Mesothelial cell of epicardium (in vitro differentiated cells): ENCODE results near the gene FAM20C. TPM values are rescaled to one million over a fixed set of nuclear protein-coding genes. Genes with fewer than 3 reads are reported as not detected.

Experiments used
- DNase-seq, 2 experiments: peaks; one replicate each; pipeline ENCODE4 v3.0.0; 2021; ENCODE audit warnings: low spot score in 2 of 2; ENCODE audit not compliant: unreplicated experiment in 2 of 2
- H3K27ac Mint-ChIP-seq: 2 replicates; pipeline ENCODE4 v1.8.0; 2021; ENCODE audit warnings: mixed read lengths
- H3K27me3 Mint-ChIP-seq: 2 replicates; pipeline ENCODE4 v1.8.0; 2021; ENCODE audit warnings: low read depth, mixed read lengths
- H3K36me3 Mint-ChIP-seq: 2 replicates; pipeline ENCODE4 v1.8.0; 2021; ENCODE audit warnings: mixed read lengths
- H3K4me1 Mint-ChIP-seq: 2 replicates; pipeline ENCODE4 v1.8.0; 2021; ENCODE audit warnings: mixed read lengths
- H3K4me3 Mint-ChIP-seq: 2 replicates; pipeline ENCODE4 v1.8.0; 2021; ENCODE audit warnings: mild to moderate bottlenecking, moderate library complexity, mixed read lengths
- H3K9me3 Mint-ChIP-seq: 2 replicates; pipeline ENCODE4 v1.8.0; 2021; ENCODE audit warnings: mixed read lengths
- CTCF ChIP-seq: fragments of 200-600 bp; sonication (generic); IDR thresholded peaks from one replicate; pipeline ENCODE4 v1.5.0; 2021; ENCODE audit warnings: antibody characterized with exemption; ENCODE audit not compliant: unreplicated experiment
- total RNA-seq: library from RNA; stranded (reverse); gene quantifications from 3 replicates; pipeline ENCODE4 v1.2.1, GENCODE V29; 2021

FAM20C gene
- total RNA-seq, 1 donor from 2014 or later, result 17.8 TPM

- peaks cover 25% of the 10 kb centered on the region for H3K27me3 Mint-ChIP-seq
- no peaks in the 10 kb centered on the region for H3K4me1 Mint-ChIP-seq
- no peak overlapping the region for H3K4me3 Mint-ChIP-seq
- H3K27ac Mint-ChIP-seq, result no peak overlapping the region
- peaks cover 10% of the 10 kb centered on the region for H3K9me3 Mint-ChIP-seq
- TF ChIP-seq CTCF, result no peak
- peak in 1 of 2 experiments; percentile 16 for DNase-seq
- peaks cover 10% of the 10 kb centered on the region for H3K36me3 Mint-ChIP-seq
Measured at GRCh38 chr7:265998-266850, 73.9 kb downstream of the FAM20C start.

GRCh38 chr7:266851-267840, 74.8 kb downstream of the FAM20C start:
- Mint-ChIP-seq H3K4me3 (no peak overlapping the region), H3K27me3 (peaks cover 25% of the 10 kb centered on the region), H3K9me3 (peaks cover 5% of the 10 kb centered on the region), H3K36me3 (peaks cover 4% of the 10 kb centered on the region), H3K27ac (no peak overlapping the region), H3K4me1 (no peaks in the 10 kb centered on the region)
- peak; percentile 46 for TF ChIP-seq CTCF
- peak in 1 of 2 experiments; percentile 20 for DNase-seq

- H3K4me1 Mint-ChIP-seq, result no peaks in the 10 kb centered on the region
- peaks cover 2% of the 10 kb centered on the region for H3K36me3 Mint-ChIP-seq
- peaks cover 12% of the 10 kb centered on the region for H3K9me3 Mint-ChIP-seq
- H3K27ac Mint-ChIP-seq, result no peak overlapping the region
- peaks cover 34% of the 10 kb centered on the region for H3K27me3 Mint-ChIP-seq
- TF ChIP-seq CTCF, result no peak
- no peak overlapping the region for H3K4me3 Mint-ChIP-seq
- peak in 1 of 2 experiments; percentile 9 for DNase-seq
Measured at GRCh38 chr7:268991-269390, 76.6 kb downstream of the FAM20C start.

- Mint-ChIP-seq H3K4me1 (no peaks in the 10 kb centered on the region), H3K36me3 (peaks cover 2% of the 10 kb centered on the region), H3K9me3 (peaks cover 19% of the 10 kb centered on the region), H3K4me3 (no peak overlapping the region), H3K27me3 (peaks cover 34% of the 10 kb centered on the region), H3K27ac (no peak overlapping the region)
- no peak for TF ChIP-seq CTCF
- DNase-seq, result peak in 1 of 2 experiments; percentile 7
Measured at GRCh38 chr7:269721-270120, 77.3 kb downstream of the FAM20C start.

GRCh38 chr7:270351-270983, 78.1 kb downstream of the FAM20C start:
- H3K4me3 Mint-ChIP-seq, result no peak overlapping the region
- H3K4me1 Mint-ChIP-seq, result no peaks in the 10 kb centered on the region
- no peak overlapping the region for H3K27ac Mint-ChIP-seq
- H3K9me3 Mint-ChIP-seq, result peaks cover 27% of the 10 kb centered on the region
- peaks cover 2% of the 10 kb centered on the region for H3K36me3 Mint-ChIP-seq
- peaks cover 34% of the 10 kb centered on the region for H3K27me3 Mint-ChIP-seq
- no peak for TF ChIP-seq CTCF
- peak in 1 of 2 experiments; percentile 16 for DNase-seq
